Upper lobe of right lung (tissue), 1 donor: ENCODE results near the gene GORASP2. TPM values are rescaled to one million over a fixed set of nuclear protein-coding genes. Genes with fewer than 3 reads are reported as not detected.

ENCODE experiments used
- ATAC-seq: fragments of 200-7000 bp; cut with Tn5 transposase; one replicate; pipeline ENCODE4 v1.9.1; 2020; ENCODE audit warnings: mild to moderate bottlenecking, moderate library complexity
- DNase-seq: peaks from one replicate; pipeline ENCODE4 v3.0.0-alpha.2; 2020
- H3K27ac ChIP-seq: fragments of 200-600 bp; one replicate; pipeline ENCODE4 v1.8.0; 2022
- H3K27me3 ChIP-seq: fragments of 200-600 bp; one replicate; pipeline ENCODE4 v1.8.0; 2022; ENCODE audit warnings: mild to moderate bottlenecking
- H3K36me3 ChIP-seq: fragments of 200-600 bp; one replicate; pipeline ENCODE4 v1.8.0; 2022
- H3K4me1 ChIP-seq: fragments of 200-600 bp; one replicate; pipeline ENCODE4 v1.8.0; 2022
- H3K4me3 ChIP-seq: fragments of 200-600 bp; one replicate; pipeline ENCODE4 v1.8.0; 2022; ENCODE audit warnings: mild to moderate bottlenecking
- H3K9me3 ChIP-seq: fragments of 200-600 bp; one replicate; pipeline ENCODE4 v1.8.0; 2022
- intact Hi-C: fragments of 100-400 bp; cut with DNase I; formaldehyde crosslinking; loops from one replicate; pipeline ENCODE4 v1.11.0; 2022
- total RNA-seq: library from RNA; stranded (reverse); fragmentation: NEBNext Ultra II Directional; extraction: Animal tissue kit (Norgen Biotek cat#: 25700); gene quantifications from one replicate; pipeline ENCODE4 v1.2.1, GENCODE V29; 2021
- TF ChIP-seq, protein P1 (sequence below): fragments of 200-600 bp; IDR thresholded peaks from one replicate; pipeline ENCODE4 v1.8.0; 2022; ENCODE audit warnings: antibody characterized with exemption
- donor health status: DM: no; HTN: yes; CAD: no; lungs with severe emphysema.

GORASP2 gene
- total RNA-seq, 1 donor from 2014 or later = 69.7 TPM

DNA sequence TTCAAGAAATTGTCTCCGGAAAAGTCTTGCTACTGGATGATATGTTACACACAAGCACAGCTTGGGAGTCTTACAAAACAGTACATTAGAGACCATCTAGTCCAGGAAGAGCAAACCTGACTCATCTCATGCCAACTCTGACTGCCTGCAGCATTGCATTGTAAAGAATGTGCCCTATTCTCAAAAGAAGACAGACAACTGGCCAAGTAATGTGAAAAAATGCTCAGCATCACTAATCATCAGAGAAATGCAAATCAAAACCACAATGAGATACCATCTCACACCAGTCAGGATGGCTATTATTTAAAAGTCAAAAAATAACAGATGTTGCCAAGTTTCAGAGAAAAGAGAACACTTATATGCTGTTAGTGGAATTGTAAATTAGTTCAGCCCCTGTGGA is 42.7 kb upstream of the GORASP2 start:
- H3K27ac ChIP-seq = no peak overlapping the region
- H3K27me3 ChIP-seq = no peaks in the 10 kb centered on the region
- no peaks in the 10 kb centered on the region for H3K9me3 ChIP-seq
- no peaks in the 10 kb centered on the region for H3K36me3 ChIP-seq
- no peak overlapping the region for H3K4me3 ChIP-seq
- no peaks in the 10 kb centered on the region for H3K4me1 ChIP-seq
- TF ChIP-seq, protein P1, sequence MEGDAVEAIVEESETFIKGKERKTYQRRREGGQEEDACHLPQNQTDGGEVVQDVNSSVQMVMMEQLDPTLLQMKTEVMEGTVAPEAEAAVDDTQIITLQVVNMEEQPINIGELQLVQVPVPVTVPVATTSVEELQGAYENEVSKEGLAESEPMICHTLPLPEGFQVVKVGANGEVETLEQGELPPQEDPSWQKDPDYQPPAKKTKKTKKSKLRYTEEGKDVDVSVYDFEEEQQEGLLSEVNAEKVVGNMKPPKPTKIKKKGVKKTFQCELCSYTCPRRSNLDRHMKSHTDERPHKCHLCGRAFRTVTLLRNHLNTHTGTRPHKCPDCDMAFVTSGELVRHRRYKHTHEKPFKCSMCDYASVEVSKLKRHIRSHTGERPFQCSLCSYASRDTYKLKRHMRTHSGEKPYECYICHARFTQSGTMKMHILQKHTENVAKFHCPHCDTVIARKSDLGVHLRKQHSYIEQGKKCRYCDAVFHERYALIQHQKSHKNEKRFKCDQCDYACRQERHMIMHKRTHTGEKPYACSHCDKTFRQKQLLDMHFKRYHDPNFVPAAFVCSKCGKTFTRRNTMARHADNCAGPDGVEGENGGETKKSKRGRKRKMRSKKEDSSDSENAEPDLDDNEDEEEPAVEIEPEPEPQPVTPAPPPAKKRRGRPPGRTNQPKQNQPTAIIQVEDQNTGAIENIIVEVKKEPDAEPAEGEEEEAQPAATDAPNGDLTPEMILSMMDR = no peak
- intact Hi-C loops = no loop called here
- ATAC-seq (no peak), DNase-seq (no peak)

DNA sequence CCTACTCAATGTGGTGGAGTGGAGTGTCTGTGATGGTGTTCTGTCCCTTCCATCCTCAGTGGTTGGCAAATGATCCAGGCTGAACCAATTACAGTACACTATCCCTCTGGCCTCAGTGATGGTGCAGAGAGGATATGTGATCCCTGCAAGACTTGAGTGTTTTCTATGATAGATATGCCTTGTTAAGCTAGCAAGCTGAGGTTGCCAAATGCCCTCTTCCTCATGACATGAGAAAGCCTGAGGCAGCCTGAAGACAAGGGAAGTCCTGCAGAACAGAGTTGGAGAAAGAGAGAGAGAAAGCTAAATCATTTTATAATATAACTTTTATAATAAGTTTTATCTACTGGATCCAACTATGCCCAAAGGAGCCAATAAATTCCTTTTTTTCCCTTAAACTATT is 41.6 kb upstream of the GORASP2 start:
- TF ChIP-seq, protein P1 = no peak
- Histone ChIP-seq H3K4me1 (no peaks in the 10 kb centered on the region), H3K4me3 (no peak overlapping the region), H3K27ac (no peak overlapping the region), H3K27me3 (no peaks in the 10 kb centered on the region), H3K36me3 (no peaks in the 10 kb centered on the region), H3K9me3 (no peaks in the 10 kb centered on the region)
- intact Hi-C loops = no loop called here
- ATAC-seq (no peak), DNase-seq (no peak)

DNA sequence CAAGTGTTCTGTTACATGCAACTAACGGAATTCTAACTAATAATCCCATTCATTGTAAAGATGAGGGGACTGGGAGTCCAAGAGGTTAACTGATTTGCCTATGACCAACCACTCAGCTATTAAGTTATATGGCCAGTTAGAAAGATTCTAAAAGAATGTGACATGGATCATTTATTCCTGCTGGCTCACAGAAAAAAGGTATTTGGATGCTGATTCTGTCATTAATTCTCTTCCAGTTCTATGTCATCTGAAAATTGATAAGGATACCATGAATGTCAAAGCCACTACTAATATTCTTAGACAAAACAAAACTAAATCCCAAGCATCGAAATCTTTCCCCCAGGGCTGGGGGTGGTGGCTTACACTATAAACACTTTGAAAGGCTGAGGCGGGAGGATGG is 41.2 kb upstream of the GORASP2 start:
- intact Hi-C loops = no loop called here
- Histone ChIP-seq H3K4me3 (no peak overlapping the region), H3K27ac (no peak overlapping the region), H3K4me1 (no peaks in the 10 kb centered on the region), H3K27me3 (no peaks in the 10 kb centered on the region), H3K36me3 (no peaks in the 10 kb centered on the region), H3K9me3 (no peaks in the 10 kb centered on the region)
- TF ChIP-seq, protein P1 = no peak
- DNase-seq (no peak), ATAC-seq (no peak)

DNA sequence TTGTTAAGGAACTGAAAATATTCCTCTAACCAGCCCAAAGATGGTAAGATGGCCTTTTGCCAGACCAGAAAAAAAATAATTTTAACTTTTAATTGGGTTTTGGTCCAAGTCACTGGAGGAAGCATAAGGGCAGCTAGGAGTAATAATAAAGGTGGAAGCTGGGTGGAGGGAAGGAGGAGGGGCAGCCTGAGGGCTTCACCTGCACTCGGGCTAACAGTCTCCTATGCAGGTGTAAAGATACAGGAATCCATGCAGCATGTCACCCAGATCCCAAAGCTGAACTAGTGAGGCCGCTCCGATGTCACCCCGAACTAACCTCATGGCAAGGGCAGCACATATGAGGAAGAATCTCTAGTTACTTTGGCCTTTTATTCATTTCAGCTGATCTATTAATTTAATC is 37.2 kb upstream of the GORASP2 start:
- ATAC-seq (no peak), DNase-seq (no peak)
- intact Hi-C loops = no loop called here
- Histone ChIP-seq H3K4me1 (no peaks in the 10 kb centered on the region), H3K9me3 (no peaks in the 10 kb centered on the region), H3K27ac (no peak overlapping the region), H3K36me3 (no peaks in the 10 kb centered on the region), H3K4me3 (no peak overlapping the region), H3K27me3 (no peaks in the 10 kb centered on the region)
- TF ChIP-seq, protein P1 = no peak

DNA sequence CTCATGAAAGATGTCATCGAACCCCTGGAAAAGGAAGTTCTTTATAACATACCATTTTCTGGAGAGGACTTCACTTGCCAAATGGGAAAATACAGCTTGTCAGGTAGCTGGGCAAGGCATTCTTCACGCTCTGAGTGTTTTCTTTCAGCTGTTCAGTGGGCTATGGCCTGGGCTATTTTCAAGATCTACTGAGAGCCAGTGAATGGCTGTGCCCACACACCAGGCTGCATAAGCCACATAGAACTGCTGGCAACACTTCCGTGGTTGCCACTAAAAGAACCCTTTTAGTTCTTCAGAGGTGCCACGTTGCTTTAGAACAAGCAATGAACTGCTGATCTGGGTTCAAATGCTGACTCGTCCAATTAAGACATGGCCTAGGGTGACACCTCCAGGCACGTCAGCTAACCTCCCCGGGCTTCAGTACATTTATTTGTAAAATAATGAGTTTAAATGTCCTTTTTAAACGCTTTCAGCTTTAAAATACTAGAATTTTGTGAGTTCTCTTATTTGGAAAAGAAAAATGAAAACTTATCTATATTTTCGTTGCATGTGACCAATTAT is 36.6 kb upstream of the GORASP2 start:
- H3K27ac ChIP-seq = no peak overlapping the region
- ATAC-seq = no peak
- intact Hi-C loops = no loop called here
- no peak overlapping the region for H3K4me3 ChIP-seq
- no peaks in the 10 kb centered on the region for H3K36me3 ChIP-seq
- H3K27me3 ChIP-seq = no peaks in the 10 kb centered on the region
- no peaks in the 10 kb centered on the region for H3K9me3 ChIP-seq
- no peak for DNase-seq
- no peaks in the 10 kb centered on the region for H3K4me1 ChIP-seq
- TF ChIP-seq, protein P1 = no peak
